ENCODE results near the gene CLDN20. TPM values are rescaled to one million over a fixed set of nuclear protein-coding genes. Genes with fewer than 3 reads are reported as not detected.
"Not testable (repeated sequence)": the region's sequence is repeated elsewhere in the genome, so short reads cannot be mapped to it uniquely, and the experiment has no call there.

The CLDN20 gene
- total and polyA plus RNA-seq, 2 donors: not detected

GRCh38 chr6:155261111-155261900 is 2.5 kb upstream of the CLDN20 start:
- Histone ChIP-seq H3K4me1 (ENCODE audit: control insufficient read depth in 2 of 2, insufficient read depth in 2 of 2, low read length in 2 of 2) (no peaks in the 10 kb centered on the region), H3K36me3 (ENCODE audit: control insufficient read depth in 2 of 2, insufficient read depth in 2 of 2, low read length in 1 of 2) (peaks cover 30 to 41% of the 10 kb centered on the region in 2 donors), H3K27me3 (ENCODE audit: control insufficient read depth in 2 of 2, insufficient read depth in 1 of 2, low read length in 1 of 2) (no peaks in the 10 kb centered on the region), H3K4me3 (ENCODE audit: low read length in 2 of 2) (no peak overlapping the region), H3K9me3 (ENCODE audit: control insufficient read depth in 2 of 2, insufficient read depth in 1 of 2, low read length in 1 of 2) (no peaks in the 10 kb centered on the region), H3K27ac (ENCODE audit: low read depth in 1 of 2, low read length in 1 of 2) (no peak overlapping the region)
- DNase-seq (ENCODE audit: low read depth in 6 of 9, low spot score in 9 of 9): no peak
- WGBS: 97% methylated on average over 11 of the region's 11 CpGs

GRCh38 chr6:155262655-155263054 is 1.2 kb upstream of the CLDN20 start:
- no peaks in the 10 kb centered on the region for H3K4me1 ChIP-seq (ENCODE audit: control insufficient read depth in 2 of 2, insufficient read depth in 2 of 2, low read length in 2 of 2)
- H3K9me3 ChIP-seq (ENCODE audit: control insufficient read depth in 2 of 2, insufficient read depth in 1 of 2, low read length in 1 of 2): no peaks in the 10 kb centered on the region
- no peak for DNase-seq (ENCODE audit: low read depth in 6 of 9, low spot score in 9 of 9)
- WGBS: 99% methylated on average over 4 of the region's 4 CpGs
- no peak overlapping the region for H3K27ac ChIP-seq (ENCODE audit: low read depth in 1 of 2, low read length in 1 of 2)
- no peaks in the 10 kb centered on the region for H3K27me3 ChIP-seq (ENCODE audit: control insufficient read depth in 2 of 2, insufficient read depth in 1 of 2, low read length in 1 of 2)
- H3K4me3 ChIP-seq (ENCODE audit: low read length in 2 of 2): no peak overlapping the region
- H3K36me3 ChIP-seq (ENCODE audit: control insufficient read depth in 2 of 2, insufficient read depth in 2 of 2, low read length in 1 of 2): peaks cover 23 to 32% of the 10 kb centered on the region in 2 donors

GRCh38 chr6:155264693-155265320 is 994 bp downstream of the CLDN20 start:
- H3K27me3 ChIP-seq (ENCODE audit: control insufficient read depth in 2 of 2, insufficient read depth in 1 of 2, low read length in 1 of 2): no peaks in the 10 kb centered on the region
- H3K27ac ChIP-seq (ENCODE audit: low read depth in 1 of 2, low read length in 1 of 2): no peak overlapping the region
- DNase-seq (ENCODE audit: low read depth in 6 of 9, low spot score in 9 of 9): no peak
- no peaks in the 10 kb centered on the region for H3K9me3 ChIP-seq (ENCODE audit: control insufficient read depth in 2 of 2, insufficient read depth in 1 of 2, low read length in 1 of 2)
- WGBS: 89% methylated on average over 9 of the region's 9 CpGs
- H3K4me1 ChIP-seq (ENCODE audit: control insufficient read depth in 2 of 2, insufficient read depth in 2 of 2, low read length in 2 of 2): no peaks in the 10 kb centered on the region
- no peak overlapping the region for H3K4me3 ChIP-seq (ENCODE audit: low read length in 2 of 2)
- H3K36me3 ChIP-seq (ENCODE audit: control insufficient read depth in 2 of 2, insufficient read depth in 2 of 2, low read length in 1 of 2): peaks cover 10 to 14% of the 10 kb centered on the region in 2 donors

- no peak overlapping the region for H3K4me3 ChIP-seq (ENCODE audit: low read length in 2 of 2)
- no peak overlapping the region for H3K27ac ChIP-seq (ENCODE audit: low read depth in 1 of 2, low read length in 1 of 2)
- peaks cover 3 to 6% of the 10 kb centered on the region in 2 donors for H3K36me3 ChIP-seq (ENCODE audit: control insufficient read depth in 2 of 2, insufficient read depth in 2 of 2, low read length in 1 of 2)
- 97% methylated on average over 4 of the region's 4 CpGs for WGBS
- H3K4me1 ChIP-seq (ENCODE audit: control insufficient read depth in 2 of 2, insufficient read depth in 2 of 2, low read length in 2 of 2): no peaks in the 10 kb centered on the region
- H3K27me3 ChIP-seq (ENCODE audit: control insufficient read depth in 2 of 2, insufficient read depth in 1 of 2, low read length in 1 of 2): no peaks in the 10 kb centered on the region
- H3K9me3 ChIP-seq (ENCODE audit: control insufficient read depth in 2 of 2, insufficient read depth in 1 of 2, low read length in 1 of 2): no peaks in the 10 kb centered on the region
- DNase-seq (ENCODE audit: low read depth in 6 of 9, low spot score in 9 of 9): no peak
Observed at GRCh38 chr6:155265843-155266535, 2.2 kb downstream of the CLDN20 start.

GRCh38 chr6:155267411-155267810 is 3.6 kb downstream of the CLDN20 start:
- WGBS: over 99% methylated on average over 2 of the region's 2 CpGs
- no peaks in the 10 kb centered on the region for H3K4me1 ChIP-seq (ENCODE audit: control insufficient read depth in 2 of 2, insufficient read depth in 2 of 2, low read length in 2 of 2)
- DNase-seq (ENCODE audit: low read depth in 6 of 9, low spot score in 9 of 9): no peak
- H3K36me3 ChIP-seq (ENCODE audit: control insufficient read depth in 2 of 2, insufficient read depth in 2 of 2, low read length in 1 of 2): peaks cover 3 to 6% of the 10 kb centered on the region in 2 donors
- H3K27ac ChIP-seq (ENCODE audit: low read depth in 1 of 2, low read length in 1 of 2): no peak overlapping the region
- H3K4me3 ChIP-seq (ENCODE audit: low read length in 2 of 2): no peak overlapping the region
- no peaks in the 10 kb centered on the region for H3K9me3 ChIP-seq (ENCODE audit: control insufficient read depth in 2 of 2, insufficient read depth in 1 of 2, low read length in 1 of 2)
- H3K27me3 ChIP-seq (ENCODE audit: control insufficient read depth in 2 of 2, insufficient read depth in 1 of 2, low read length in 1 of 2): no peaks in the 10 kb centered on the region

GRCh38 chr6:155268088-155268867 is 4.5 kb downstream of the CLDN20 start:
- H3K9me3 ChIP-seq (ENCODE audit: control insufficient read depth in 2 of 2, insufficient read depth in 1 of 2, low read length in 1 of 2); H3K4me1 ChIP-seq (ENCODE audit: control insufficient read depth in 2 of 2, insufficient read depth in 2 of 2, low read length in 2 of 2); H3K27me3 ChIP-seq (ENCODE audit: control insufficient read depth in 2 of 2, insufficient read depth in 1 of 2, low read length in 1 of 2); H3K36me3 ChIP-seq (ENCODE audit: control insufficient read depth in 2 of 2, insufficient read depth in 2 of 2, low read length in 1 of 2); H3K27ac ChIP-seq (ENCODE audit: low read depth in 1 of 2, low read length in 1 of 2); H3K4me3 ChIP-seq (ENCODE audit: low read length in 2 of 2): not testable (repeated sequence)
- DNase-seq (ENCODE audit: low read depth in 6 of 9, low spot score in 9 of 9): peak in 8 of 9 donors; percentile 17 to 71 (median 26)
- WGBS: 92% methylated on average over 3 of the region's 5 CpGs

GRCh38 chr6:155269765-155270164 is 6.0 kb downstream of the CLDN20 start:
- H3K36me3 ChIP-seq (ENCODE audit: control insufficient read depth in 2 of 2, insufficient read depth in 2 of 2, low read length in 1 of 2): peaks cover 0 to 3% of the 10 kb centered on the region in 2 donors
- H3K27ac ChIP-seq (ENCODE audit: low read depth in 1 of 2, low read length in 1 of 2): no peak overlapping the region
- 80% methylated on average over 3 of the region's 3 CpGs for WGBS
- H3K4me3 ChIP-seq (ENCODE audit: low read length in 2 of 2): no peak overlapping the region
- H3K9me3 ChIP-seq (ENCODE audit: control insufficient read depth in 2 of 2, insufficient read depth in 1 of 2, low read length in 1 of 2): no peaks in the 10 kb centered on the region
- DNase-seq (ENCODE audit: low read depth in 6 of 9, low spot score in 9 of 9): no peak
- no peaks in the 10 kb centered on the region for H3K27me3 ChIP-seq (ENCODE audit: control insufficient read depth in 2 of 2, insufficient read depth in 1 of 2, low read length in 1 of 2)
- H3K4me1 ChIP-seq (ENCODE audit: control insufficient read depth in 2 of 2, insufficient read depth in 2 of 2, low read length in 2 of 2): no peaks in the 10 kb centered on the region

GRCh38 chr6:155270561-155271091 is 6.8 kb downstream of the CLDN20 start:
- Histone ChIP-seq H3K9me3 (ENCODE audit: control insufficient read depth in 2 of 2, insufficient read depth in 1 of 2, low read length in 1 of 2) (no peaks in the 10 kb centered on the region), H3K4me1 (ENCODE audit: control insufficient read depth in 2 of 2, insufficient read depth in 2 of 2, low read length in 2 of 2) (no peaks in the 10 kb centered on the region), H3K36me3 (ENCODE audit: control insufficient read depth in 2 of 2, insufficient read depth in 2 of 2, low read length in 1 of 2) (peaks cover 0 to 5% of the 10 kb centered on the region in 2 donors), H3K27ac (ENCODE audit: low read depth in 1 of 2, low read length in 1 of 2) (no peak overlapping the region), H3K4me3 (ENCODE audit: low read length in 2 of 2) (no peak overlapping the region), H3K27me3 (ENCODE audit: control insufficient read depth in 2 of 2, insufficient read depth in 1 of 2, low read length in 1 of 2) (no peaks in the 10 kb centered on the region)
- 97% methylated on average over 7 of the region's 7 CpGs for WGBS
- DNase-seq (ENCODE audit: low read depth in 6 of 9, low spot score in 9 of 9): no peak

All from thymus (tissue), 11 donors.